GM12878 (cell line): Measurements from ENCODE around the gene TMEM214. TPM values are rescaled to one million over a fixed set of nuclear protein-coding genes. Genes with fewer than 3 reads are reported as not detected.

ENCODE experiments used
- ASH2L ChIP-seq: fragments of 300-600, 200-600 bp; sonication (generic); IDR thresholded peaks from 2 replicates; pipeline ENCODE4 v1.6.1; 2017; ENCODE audit warnings: low read depth, mild to moderate bottlenecking, borderline replicate concordance
- CEBPB ChIP-seq, 2 experiments: fragments of 150-350 bp in 1 of 2; IDR thresholded peaks; 2 replicates each; pipeline ENCODE4 v1.6.1; 2012 to 2014; ENCODE audit warnings: low read depth in 2 of 2, low read length in 2 of 2, borderline replicate concordance in 1 of 2, inconsistent platforms in 1 of 2
- ESRRA ChIP-seq: IDR thresholded peaks from 2 replicates; pipeline ENCODE4 v1.6.1; 2012; ENCODE audit warnings: mild to moderate bottlenecking, low read length, improper control_type of control experiment
- HDGF ChIP-seq: fragments of 450-650 bp; IDR thresholded peaks from 2 replicates; pipeline ENCODE4 v1.6.1; 2016; ENCODE audit warnings: antibody characterized with exemption
- MXI1 ChIP-seq: fragments of 150-350 bp; IDR thresholded peaks from 2 replicates; pipeline ENCODE4 v1.6.1; 2011; ENCODE audit warnings: low read depth, mild to moderate bottlenecking, inconsistent platforms, low read length, improper control_type of control experiment
- NBN ChIP-seq: fragments of 450-650 bp; IDR thresholded peaks from 2 replicates; pipeline ENCODE4 v1.6.1; 2016
- PML ChIP-seq: IDR thresholded peaks from 2 replicates; pipeline ENCODE4 v1.6.1; 2012; ENCODE audit warnings: low read length, inconsistent platforms
- STAT3 ChIP-seq: IDR thresholded peaks from 2 replicates; pipeline ENCODE4 v1.6.1; 2011; ENCODE audit warnings: low read depth, low read length, improper control_type of control experiment
- TARDBP ChIP-seq: IDR thresholded peaks from 2 replicates; pipeline ENCODE4 v1.6.1; 2016; ENCODE audit warnings: borderline replicate concordance
- TCF7 ChIP-seq: IDR thresholded peaks from 2 replicates; pipeline ENCODE4 v1.6.1; 2014; ENCODE audit warnings: antibody characterized with exemption, borderline replicate concordance
- ZBED1 ChIP-seq: IDR thresholded peaks from 2 replicates; pipeline ENCODE4 v1.6.1; 2016; ENCODE audit warnings: borderline replicate concordance
- polyA plus RNA-seq, 11 experiments: library from polyadenylated mRNA; depleted of rRNA in 4 of 11; unstranded in 6 of 11; stranded (reverse) in 5 of 11; fragments of >200 nt; fragmentation: Nextera tagmentation in 4 of 11; fragmentation: Illumina TruSeq in 1 of 11; extraction: Ambion mirVana in 4 of 11; extraction: Trizol in 1 of 11; gene quantifications; 1 replicate in 1 of 11; 2 replicates in 10 of 11; pipeline versions ENCODE4 v1.2.1 to v1.2.3, GENCODE V29; 2011 to 2016; ENCODE audit warnings: inconsistent platforms in 2 of 11, missing spikeins in 2 of 11, low read depth in 1 of 11
- total RNA-seq, 4 experiments: library from RNA; depleted of rRNA in 3 of 4; stranded (reverse); fragments of >200 nt in 3 of 4; fragmentation: Illumina TruSeq in 1 of 4; extraction: Trizol in 1 of 4; gene quantifications; 2 replicates each; pipeline versions ENCODE4 v1.2.1 to v1.2.3, GENCODE V29; 2013 to 2021
- TF ChIP-seq, protein P1 (sequence below): IDR thresholded peaks from 2 replicates; pipeline ENCODE4 v1.6.1; 2011; ENCODE audit warnings: mild to moderate bottlenecking, low read depth, low read length, moderate library complexity; ENCODE audit not compliant: insufficient replicate concordance
- TF ChIP-seq, protein P2 (sequence below): IDR thresholded peaks from 2 replicates; pipeline ENCODE4 v1.6.1; 2012; ENCODE audit warnings: mild to moderate bottlenecking, low read depth, low read length

Gene TMEM214
- total and polyA plus RNA-seq, 10 of the 15 experiments (the other 5 are each of a cell fraction or from before 2014, with no cell fraction given): 10.4 to 79.2 (median 45.0) TPM

DNA sequence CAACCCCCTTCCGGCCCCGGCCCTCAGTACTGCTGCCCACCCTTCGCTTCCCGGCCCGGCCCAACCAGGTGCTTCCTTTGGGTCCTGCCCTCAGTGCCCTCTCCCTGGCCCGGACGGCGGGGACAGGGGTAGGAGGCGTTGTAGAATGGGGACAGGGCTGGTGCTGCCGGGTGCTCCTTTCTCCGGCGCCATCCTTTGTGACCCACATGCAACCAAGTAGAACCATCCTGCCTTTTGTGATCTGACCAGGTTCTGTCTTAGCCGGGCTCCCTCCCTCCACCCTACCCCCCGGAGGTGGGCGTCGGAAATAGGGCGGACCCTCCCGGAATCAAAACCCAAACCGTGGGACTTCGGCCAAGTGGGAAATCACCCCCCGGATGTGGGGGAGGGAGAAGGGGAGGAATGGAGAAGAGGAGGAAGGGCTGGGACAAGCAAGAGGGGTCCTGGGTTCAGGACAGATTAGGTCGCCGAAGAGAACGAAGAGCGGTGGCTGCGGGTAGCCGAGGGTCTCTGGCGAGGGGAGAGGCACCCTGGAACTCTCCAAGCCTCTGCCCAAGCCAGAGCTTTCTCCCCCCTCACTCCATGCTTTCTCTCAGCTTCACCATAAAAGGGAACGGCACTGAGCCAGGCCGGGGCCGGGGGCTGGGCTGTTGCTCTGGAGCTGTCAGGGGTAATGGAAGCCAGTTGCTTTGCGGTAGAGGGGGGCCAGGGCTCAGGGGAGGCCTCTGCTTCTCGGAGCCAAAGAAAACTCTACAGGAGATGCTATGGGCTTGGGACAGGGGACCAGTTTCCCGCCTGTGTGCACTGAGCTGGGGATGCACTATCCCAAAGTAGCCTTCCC, 39.4 kb downstream of the TMEM214 start (continued):
- TF ChIP-seq, protein P1, sequence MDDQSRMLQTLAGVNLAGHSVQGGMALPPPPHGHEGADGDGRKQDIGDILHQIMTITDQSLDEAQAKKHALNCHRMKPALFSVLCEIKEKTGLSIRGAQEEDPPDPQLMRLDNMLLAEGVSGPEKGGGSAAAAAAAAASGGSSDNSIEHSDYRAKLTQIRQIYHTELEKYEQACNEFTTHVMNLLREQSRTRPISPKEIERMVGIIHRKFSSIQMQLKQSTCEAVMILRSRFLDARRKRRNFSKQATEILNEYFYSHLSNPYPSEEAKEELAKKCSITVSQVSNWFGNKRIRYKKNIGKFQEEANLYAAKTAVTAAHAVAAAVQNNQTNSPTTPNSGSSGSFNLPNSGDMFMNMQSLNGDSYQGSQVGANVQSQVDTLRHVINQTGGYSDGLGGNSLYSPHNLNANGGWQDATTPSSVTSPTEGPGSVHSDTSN: no peak
- TF ChIP-seq ESRRA (no peak), TCF7 (no peak), NBN (0 out of 2 replicates have a peak, but pooled peaks have one; percentile 76), ASH2L (no peak), STAT3 (no peak), HDGF (no peak; the same call in 1 of the 2 replicates), CEBPB (IDR thresholded peaks at IDR 0.05; ENCODE audit: borderline replicate concordance in 1 of 2, low read depth in 2 of 2, low read length in 2 of 2) (no peak), MXI1 (no peak), ZBED1 (0 out of 2 replicates have a peak, but pooled peaks have one; percentile 38), PML (no peak), TARDBP (no peak)
- TF ChIP-seq, protein P2, sequence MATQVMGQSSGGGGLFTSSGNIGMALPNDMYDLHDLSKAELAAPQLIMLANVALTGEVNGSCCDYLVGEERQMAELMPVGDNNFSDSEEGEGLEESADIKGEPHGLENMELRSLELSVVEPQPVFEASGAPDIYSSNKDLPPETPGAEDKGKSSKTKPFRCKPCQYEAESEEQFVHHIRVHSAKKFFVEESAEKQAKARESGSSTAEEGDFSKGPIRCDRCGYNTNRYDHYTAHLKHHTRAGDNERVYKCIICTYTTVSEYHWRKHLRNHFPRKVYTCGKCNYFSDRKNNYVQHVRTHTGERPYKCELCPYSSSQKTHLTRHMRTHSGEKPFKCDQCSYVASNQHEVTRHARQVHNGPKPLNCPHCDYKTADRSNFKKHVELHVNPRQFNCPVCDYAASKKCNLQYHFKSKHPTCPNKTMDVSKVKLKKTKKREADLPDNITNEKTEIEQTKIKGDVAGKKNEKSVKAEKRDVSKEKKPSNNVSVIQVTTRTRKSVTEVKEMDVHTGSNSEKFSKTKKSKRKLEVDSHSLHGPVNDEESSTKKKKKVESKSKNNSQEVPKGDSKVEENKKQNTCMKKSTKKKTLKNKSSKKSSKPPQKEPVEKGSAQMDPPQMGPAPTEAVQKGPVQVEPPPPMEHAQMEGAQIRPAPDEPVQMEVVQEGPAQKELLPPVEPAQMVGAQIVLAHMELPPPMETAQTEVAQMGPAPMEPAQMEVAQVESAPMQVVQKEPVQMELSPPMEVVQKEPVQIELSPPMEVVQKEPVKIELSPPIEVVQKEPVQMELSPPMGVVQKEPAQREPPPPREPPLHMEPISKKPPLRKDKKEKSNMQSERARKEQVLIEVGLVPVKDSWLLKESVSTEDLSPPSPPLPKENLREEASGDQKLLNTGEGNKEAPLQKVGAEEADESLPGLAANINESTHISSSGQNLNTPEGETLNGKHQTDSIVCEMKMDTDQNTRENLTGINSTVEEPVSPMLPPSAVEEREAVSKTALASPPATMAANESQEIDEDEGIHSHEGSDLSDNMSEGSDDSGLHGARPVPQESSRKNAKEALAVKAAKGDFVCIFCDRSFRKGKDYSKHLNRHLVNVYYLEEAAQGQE: no peak
